A549 (cell line): ENCODE results near the gene MCRS1.

ENCODE experiments used
- MAFK ChIP-seq: fragments of 450-650 bp; IDR thresholded peaks from 2 replicates; pipeline ENCODE4 v1.6.1; 2014; ENCODE audit not compliant: partially characterized antibody
- NR3C1 ChIP-seq: fragments of >200 bp; sonication (Bioruptor Twin); formaldehyde crosslinking; IDR thresholded peaks from 3 replicates; pipeline ENCODE4 v1.6.1; 2017
- ZFP36 ChIP-seq: fragments of 450-650 bp; IDR thresholded peaks from 2 replicates; pipeline ENCODE4 v1.6.1; 2014; ENCODE audit warnings: borderline replicate concordance; ENCODE audit not compliant: partially characterized antibody

- TF ChIP-seq MAFK (no peak), NR3C1 (no peak), ZFP36 (no peak)
Observed at GRCh38 chr12:49529414-49529813, 38.5 kb downstream of the MCRS1 start.
